ENCODE measurements around the gene NADK. TPM values are rescaled to one million over a fixed set of nuclear protein-coding genes. Genes with fewer than 3 reads are reported as not detected.

NADK gene
- total RNA-seq, 4 donors from 2014 or later = 55.5 to 78.3 (median 64.1) TPM

DNA sequence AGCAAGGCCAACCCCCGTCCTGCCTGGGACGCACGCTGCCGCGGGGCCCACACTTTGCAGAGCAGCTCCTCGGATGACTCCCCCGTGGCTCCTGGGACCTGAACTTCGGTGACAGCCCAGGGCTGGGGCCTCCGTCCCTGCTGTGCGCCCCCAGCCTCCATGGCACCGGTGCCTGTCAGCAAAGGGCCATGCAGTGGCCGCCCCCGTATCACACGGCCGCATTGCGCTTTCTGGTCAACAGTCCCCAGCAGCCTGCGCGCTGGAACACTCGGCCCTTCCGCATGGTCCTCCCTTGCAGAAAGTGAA lies 18.0 kb downstream of the NADK start:
- Histone ChIP-seq H3K27ac (no peak overlapping the region), H3K4me1 (peaks cover 16% of the 10 kb centered on the region), H3K36me3 (peaks cover 76% of the 10 kb centered on the region), H3K9me3 (no peaks in the 10 kb centered on the region), H3K4me3 (no peak overlapping the region), H3K27me3 (no peaks in the 10 kb centered on the region)
- DNase-seq (ENCODE audit: low spot score in 2 of 2) = no peak
- TF ChIP-seq EP300 (IDR thresholded peaks at IDR 0.05) (no peak), POLR2A (IDR thresholded peaks at IDR 0.05) (no peak), POLR2AphosphoS5 (IDR thresholded peaks at IDR 0.05) (no peak)
- TF ChIP-seq, protein P1, sequence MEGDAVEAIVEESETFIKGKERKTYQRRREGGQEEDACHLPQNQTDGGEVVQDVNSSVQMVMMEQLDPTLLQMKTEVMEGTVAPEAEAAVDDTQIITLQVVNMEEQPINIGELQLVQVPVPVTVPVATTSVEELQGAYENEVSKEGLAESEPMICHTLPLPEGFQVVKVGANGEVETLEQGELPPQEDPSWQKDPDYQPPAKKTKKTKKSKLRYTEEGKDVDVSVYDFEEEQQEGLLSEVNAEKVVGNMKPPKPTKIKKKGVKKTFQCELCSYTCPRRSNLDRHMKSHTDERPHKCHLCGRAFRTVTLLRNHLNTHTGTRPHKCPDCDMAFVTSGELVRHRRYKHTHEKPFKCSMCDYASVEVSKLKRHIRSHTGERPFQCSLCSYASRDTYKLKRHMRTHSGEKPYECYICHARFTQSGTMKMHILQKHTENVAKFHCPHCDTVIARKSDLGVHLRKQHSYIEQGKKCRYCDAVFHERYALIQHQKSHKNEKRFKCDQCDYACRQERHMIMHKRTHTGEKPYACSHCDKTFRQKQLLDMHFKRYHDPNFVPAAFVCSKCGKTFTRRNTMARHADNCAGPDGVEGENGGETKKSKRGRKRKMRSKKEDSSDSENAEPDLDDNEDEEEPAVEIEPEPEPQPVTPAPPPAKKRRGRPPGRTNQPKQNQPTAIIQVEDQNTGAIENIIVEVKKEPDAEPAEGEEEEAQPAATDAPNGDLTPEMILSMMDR (IDR thresholded peaks at IDR 0.05) = no peak
- WGBS = 94% methylated on average over 6 of the region's 20 CpGs

DNA sequence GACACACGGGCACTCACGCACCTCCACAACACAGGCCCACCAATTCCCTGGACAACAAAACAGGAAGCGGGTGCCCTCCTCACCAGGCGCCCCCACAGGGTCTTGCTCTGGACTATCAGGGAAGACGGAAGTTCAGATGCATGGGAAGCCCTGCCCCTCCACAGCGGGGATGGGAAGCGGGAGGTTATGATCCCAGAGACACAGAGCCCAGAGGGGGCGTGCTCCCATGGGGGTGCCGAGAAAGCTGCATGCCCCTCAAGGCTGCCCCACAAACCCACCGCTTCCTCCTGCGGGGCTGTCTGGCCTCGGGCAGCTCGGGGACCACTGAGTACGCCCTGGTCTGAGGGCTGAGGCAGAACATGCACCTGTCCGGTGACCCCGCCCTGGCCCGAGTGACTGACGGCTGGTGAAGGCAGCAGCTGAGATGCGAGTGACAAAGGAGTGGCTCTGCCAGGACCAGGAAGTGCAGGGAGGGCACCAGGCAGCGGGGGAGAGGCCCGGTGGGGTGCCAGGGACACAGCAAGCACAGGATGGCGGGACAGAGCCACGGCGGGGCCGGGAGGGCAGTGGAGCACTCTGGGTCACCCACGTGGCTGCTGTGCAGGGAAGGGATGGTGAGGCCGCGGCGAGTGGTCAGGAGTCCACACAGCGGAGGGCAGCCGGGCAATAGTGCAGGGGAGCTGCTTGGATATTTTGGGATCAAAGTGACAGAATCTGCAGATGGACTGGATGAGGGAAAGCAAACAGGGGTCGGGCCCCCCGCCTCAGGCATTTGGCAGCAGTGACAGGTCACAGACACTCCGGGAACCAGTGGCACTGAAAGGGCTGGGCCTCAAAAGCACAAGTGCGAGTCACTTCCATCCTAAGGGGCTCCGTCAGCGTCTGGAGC lies 18.6 kb downstream of the NADK start:
- no peaks in the 10 kb centered on the region for H3K9me3 ChIP-seq
- no peak overlapping the region for H3K4me3 ChIP-seq
- no peak overlapping the region for H3K27ac ChIP-seq
- TF ChIP-seq POLR2A (IDR thresholded peaks at IDR 0.05) (no peak), EP300 (IDR thresholded peaks at IDR 0.05) (no peak), POLR2AphosphoS5 (IDR thresholded peaks at IDR 0.05) (no peak)
- TF ChIP-seq, protein P1 (IDR thresholded peaks at IDR 0.05) = no peak
- H3K36me3 ChIP-seq = peaks cover 77% of the 10 kb centered on the region
- WGBS = 90% methylated on average over 24 of the region's 37 CpGs
- peaks cover 13% of the 10 kb centered on the region for H3K4me1 ChIP-seq
- DNase-seq (ENCODE audit: low spot score in 2 of 2) = no peak
- H3K27me3 ChIP-seq = no peaks in the 10 kb centered on the region

DNA sequence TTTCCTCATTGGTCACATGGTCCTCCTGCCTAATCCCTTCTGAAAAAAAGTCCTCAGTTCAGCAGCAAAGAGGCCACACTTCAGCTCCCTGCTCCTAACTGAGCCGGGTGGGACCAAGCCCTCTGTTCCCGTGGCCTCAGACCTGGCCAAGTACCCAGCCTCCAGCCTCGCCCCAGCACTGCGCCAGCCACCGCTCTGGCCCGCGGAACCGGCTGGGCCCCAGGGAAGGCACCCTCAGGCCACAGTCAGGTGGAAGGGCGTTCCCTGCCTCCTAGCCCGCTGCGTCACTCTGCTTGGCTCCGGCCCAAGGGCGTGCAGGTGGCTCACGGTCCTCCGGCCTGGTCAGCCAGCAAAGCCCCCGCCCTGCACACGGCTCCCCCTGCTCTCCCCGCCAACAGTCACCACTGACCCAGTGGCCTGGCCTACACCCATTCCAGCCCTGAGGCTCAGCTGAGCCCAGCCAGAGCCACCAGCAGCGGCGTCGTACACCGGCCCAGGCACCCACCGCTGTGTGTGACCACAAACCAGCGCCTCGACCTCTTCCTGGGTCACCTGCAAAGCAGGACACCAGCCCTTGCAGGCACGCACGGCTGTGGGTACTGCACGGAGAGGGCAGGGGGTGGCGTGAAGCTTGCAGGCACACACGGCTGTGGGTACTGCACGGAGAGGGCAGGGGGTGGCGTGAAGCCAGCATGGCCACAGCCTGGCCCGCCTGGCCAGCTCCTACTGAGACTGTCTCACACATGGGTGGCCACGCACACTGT lies 19.4 kb downstream of the NADK start:
- TF ChIP-seq POLR2AphosphoS5 (IDR thresholded peaks at IDR 0.05) = peak in 1 of 3 donors; percentile 29
- no peak for TF ChIP-seq EP300 (IDR thresholded peaks at IDR 0.05)
- no peak for TF ChIP-seq POLR2A (IDR thresholded peaks at IDR 0.05)
- TF ChIP-seq, protein P1 (IDR thresholded peaks at IDR 0.05) = no peak
- no peaks in the 10 kb centered on the region for H3K9me3 ChIP-seq
- WGBS = 63% methylated on average over 18 of the region's 34 CpGs
- H3K4me3 ChIP-seq = no peak overlapping the region
- peaks cover 77% of the 10 kb centered on the region for H3K36me3 ChIP-seq
- H3K27ac ChIP-seq = peak overlapping the region; percentile 4
- DNase-seq (ENCODE audit: low spot score in 2 of 2) = no peak
- H3K4me1 ChIP-seq = peaks cover 13% of the 10 kb centered on the region
- no peaks in the 10 kb centered on the region for H3K27me3 ChIP-seq

DNA sequence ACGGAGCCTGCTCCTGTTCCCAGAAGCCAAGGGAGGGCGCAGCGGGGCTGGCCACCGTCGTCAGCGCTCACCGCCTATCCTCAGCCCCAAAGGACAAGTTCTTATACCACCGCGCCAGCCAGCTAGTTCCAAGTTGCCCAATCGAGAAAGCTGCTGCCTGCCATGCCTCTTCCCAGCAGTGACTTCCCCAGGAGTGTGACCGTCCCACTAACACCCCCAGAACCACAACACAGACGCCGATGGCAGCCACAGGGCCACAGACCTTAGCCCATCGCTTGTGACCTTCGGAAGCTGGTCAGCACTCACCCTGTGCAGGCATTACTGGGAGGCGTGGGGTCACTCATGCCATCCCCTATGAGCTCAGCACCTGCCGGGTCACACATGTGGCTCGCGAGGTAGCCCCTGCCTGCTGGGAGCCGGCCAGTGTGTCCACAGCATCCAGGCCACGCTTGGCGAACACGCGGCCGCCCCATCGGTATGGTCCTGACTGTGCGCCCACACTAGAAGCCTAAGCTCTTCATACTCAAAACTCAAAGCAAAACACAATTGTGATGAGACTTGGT lies 20.1 kb downstream of the NADK start:
- TF ChIP-seq, protein P1 (IDR thresholded peaks at IDR 0.05) = no peak
- TF ChIP-seq POLR2A (IDR thresholded peaks at IDR 0.05) (no peak), POLR2AphosphoS5 (IDR thresholded peaks at IDR 0.05) (no peak), EP300 (IDR thresholded peaks at IDR 0.05) (no peak)
- Histone ChIP-seq H3K4me1 (peaks cover 13% of the 10 kb centered on the region), H3K27ac (peak overlapping the region; percentile 4), H3K9me3 (no peaks in the 10 kb centered on the region), H3K4me3 (no peak overlapping the region), H3K36me3 (peaks cover 83% of the 10 kb centered on the region), H3K27me3 (no peaks in the 10 kb centered on the region)
- WGBS = 88% methylated on average over 16 of the region's 27 CpGs
- DNase-seq (ENCODE audit: low spot score in 2 of 2) = no peak
